Measurements from ENCODE around the gene FBXL16. TPM values are rescaled to one million over a fixed set of nuclear protein-coding genes. Genes with fewer than 3 reads are reported as not detected.

The FBXL16 gene
- total RNA-seq, 1 donor from 2014 or later = 0.17 TPM

- H3K27me3 ChIP-seq (ENCODE audit: control insufficient read depth, insufficient read depth, low read length) = peaks cover 95% of the 10 kb centered on the region
- no peak overlapping the region for H3K4me3 ChIP-seq (ENCODE audit: low read depth, low read length)
- no peak for DNase-seq (ENCODE audit: low read depth)
- H3K36me3 ChIP-seq (ENCODE audit: control insufficient read depth, insufficient read depth, low read length) = no peaks in the 10 kb centered on the region
- TF ChIP-seq CTCF (IDR thresholded peaks at IDR 0.05; ENCODE audit: insufficient read depth, low read length, poor library complexity, severe bottlenecking) = no peak
These were observed 824 bp upstream of the FBXL16 start for GRCh38 chr16:706189-707061.

- no peak for DNase-seq (ENCODE audit: low read depth)
- no peak for TF ChIP-seq CTCF (IDR thresholded peaks at IDR 0.05; ENCODE audit: insufficient read depth, low read length, poor library complexity, severe bottlenecking)
- no peak overlapping the region for H3K4me3 ChIP-seq (ENCODE audit: low read depth, low read length)
- H3K36me3 ChIP-seq (ENCODE audit: control insufficient read depth, insufficient read depth, low read length) = no peaks in the 10 kb centered on the region
- peaks cover 95% of the 10 kb centered on the region for H3K27me3 ChIP-seq (ENCODE audit: control insufficient read depth, insufficient read depth, low read length)
These were observed 835 bp downstream of the FBXL16 start for GRCh38 chr16:704552-705380.

DNA sequence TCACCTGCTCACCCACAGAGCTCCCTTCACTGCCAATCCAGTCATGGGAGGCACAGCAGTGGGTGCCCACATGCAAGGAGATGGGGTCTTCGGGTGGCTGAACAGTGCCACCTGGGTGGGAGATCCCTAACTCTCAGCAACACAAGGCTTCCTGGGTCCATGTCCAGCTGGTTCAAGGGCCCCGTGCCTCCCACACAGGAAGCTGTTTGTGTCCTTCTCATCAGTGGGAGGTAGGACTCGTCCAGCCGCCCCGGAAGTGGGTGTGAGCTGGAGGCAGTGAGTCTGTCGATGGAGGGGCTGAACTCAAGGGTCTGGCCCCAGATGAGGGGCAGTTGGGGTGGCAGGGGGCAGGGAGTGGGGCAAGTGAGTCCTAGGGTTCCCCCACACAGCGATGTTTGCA, 1.6 kb downstream of the FBXL16 start:
- H3K4me3 ChIP-seq (ENCODE audit: low read depth, low read length) = no peak overlapping the region
- no peaks in the 10 kb centered on the region for H3K36me3 ChIP-seq (ENCODE audit: control insufficient read depth, insufficient read depth, low read length)
- TF ChIP-seq CTCF (IDR thresholded peaks at IDR 0.05; ENCODE audit: insufficient read depth, low read length, poor library complexity, severe bottlenecking) = no peak
- peaks cover 95% of the 10 kb centered on the region for H3K27me3 ChIP-seq (ENCODE audit: control insufficient read depth, insufficient read depth, low read length)
- no peak for DNase-seq (ENCODE audit: low read depth)

DNA sequence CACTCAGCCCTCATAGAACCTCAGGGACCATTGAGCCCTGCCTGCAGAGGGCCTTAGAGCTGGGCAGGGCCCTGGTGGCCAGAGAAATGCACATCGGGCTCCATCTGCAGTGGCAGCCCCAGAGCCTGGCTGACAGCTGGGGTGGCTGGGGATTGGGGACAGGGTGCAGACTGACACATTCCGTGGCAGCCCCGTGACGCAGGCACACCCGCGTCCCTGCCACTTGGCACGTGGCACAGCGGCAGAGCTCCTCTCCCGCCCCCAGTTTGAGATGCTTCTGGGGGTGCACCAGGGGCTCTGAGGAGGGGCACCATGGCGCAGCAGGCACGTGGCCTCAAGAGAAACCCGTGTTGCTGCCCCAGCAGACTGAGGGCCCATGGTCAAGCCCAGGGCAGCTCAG, 2.2 kb downstream of the FBXL16 start:
- Histone ChIP-seq H3K4me3 (ENCODE audit: low read depth, low read length) (no peak overlapping the region), H3K27me3 (ENCODE audit: control insufficient read depth, insufficient read depth, low read length) (peaks cover 92% of the 10 kb centered on the region), H3K36me3 (ENCODE audit: control insufficient read depth, insufficient read depth, low read length) (no peaks in the 10 kb centered on the region)
- TF ChIP-seq CTCF (IDR thresholded peaks at IDR 0.05; ENCODE audit: insufficient read depth, low read length, poor library complexity, severe bottlenecking) = no peak
- DNase-seq (ENCODE audit: low read depth) = no peak

- TF ChIP-seq CTCF (IDR thresholded peaks at IDR 0.05; ENCODE audit: insufficient read depth, low read length, poor library complexity, severe bottlenecking) = no peak
- peaks cover 84% of the 10 kb centered on the region for H3K27me3 ChIP-seq (ENCODE audit: control insufficient read depth, insufficient read depth, low read length)
- no peaks in the 10 kb centered on the region for H3K36me3 ChIP-seq (ENCODE audit: control insufficient read depth, insufficient read depth, low read length)
- no peak for DNase-seq (ENCODE audit: low read depth)
- H3K4me3 ChIP-seq (ENCODE audit: low read depth, low read length) = no peak overlapping the region
These were observed 3.3 kb downstream of the FBXL16 start for GRCh38 chr16:702341-702740.
